Measurements from ENCODE around the gene ELOVL7. TPM values are rescaled to one million over a fixed set of nuclear protein-coding genes. Genes with fewer than 3 reads are reported as not detected.
"Not testable (repeated sequence)": the region's sequence is repeated elsewhere in the genome, so short reads cannot be mapped to it uniquely, and the experiment has no call there.

ELOVL7 gene
- total and polyA plus RNA-seq, 7 experiments from 2014 or later: 0.29 to 2.2 (median 0.48) TPM; not detected in 4

DNA sequence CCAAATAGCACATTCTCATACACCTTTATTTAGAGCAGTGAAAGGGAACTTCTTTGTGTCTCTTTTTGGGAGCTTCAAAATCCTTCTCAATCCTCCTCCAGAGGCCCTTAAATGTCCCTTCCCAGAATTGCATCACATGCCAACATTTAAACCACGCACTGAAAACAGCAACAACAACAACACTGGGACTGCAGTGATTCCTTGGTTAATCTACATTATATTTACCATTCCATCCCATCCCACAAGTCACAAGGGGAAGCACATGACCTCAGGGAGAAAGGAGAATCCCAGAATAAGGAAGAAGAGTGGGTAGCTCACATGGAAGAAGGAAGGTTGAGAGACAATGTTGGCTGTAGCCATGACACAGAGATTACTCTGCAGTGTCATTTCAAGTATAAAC, 41.1 kb downstream of the ELOVL7 start:
- Mint-ChIP-seq H3K4me1 (no peaks in the 10 kb centered on the region), H3K9me3 (peaks cover 0 to 8% (median 2%) of the 10 kb centered on the region in 11 donors), H3K36me3 (no peaks in the 10 kb centered on the region), H3K27me3 (peaks cover 0 to 8% (median 6%) of the 10 kb centered on the region in 5 donors), H3K4me3 (no peak overlapping the region), H3K27ac (no peak overlapping the region)
- Histone ChIP-seq H3K27me3 (ENCODE audit: control insufficient read depth in 2 of 2, insufficient read depth in 2 of 2, low read length in 2 of 2) (no peaks in the 10 kb centered on the region), H3K4me3 (ENCODE audit: low read length) (no peak overlapping the region), H3K27ac (ENCODE audit: low read depth, low read length) (no peak overlapping the region), H3K4me1 (ENCODE audit: control insufficient read depth in 2 of 2, insufficient read depth in 2 of 2, low read length in 2 of 2) (no peaks in the 10 kb centered on the region), H3K36me3 (ENCODE audit: control insufficient read depth in 2 of 3, insufficient read depth in 3 of 3, low read length in 3 of 3) (no peaks in the 10 kb centered on the region), H3K9me3 (ENCODE audit: control insufficient read depth in 2 of 3, low read length in 3 of 3) (no peaks in the 10 kb centered on the region)
- DNase-seq: no peak
- ChIA-PET POLR2A (no interaction called here), CTCF (no interaction called here)
- ATAC-seq: no peak
- intact Hi-C loops (cut with micrococcal nuclease): no loop called here

DNA sequence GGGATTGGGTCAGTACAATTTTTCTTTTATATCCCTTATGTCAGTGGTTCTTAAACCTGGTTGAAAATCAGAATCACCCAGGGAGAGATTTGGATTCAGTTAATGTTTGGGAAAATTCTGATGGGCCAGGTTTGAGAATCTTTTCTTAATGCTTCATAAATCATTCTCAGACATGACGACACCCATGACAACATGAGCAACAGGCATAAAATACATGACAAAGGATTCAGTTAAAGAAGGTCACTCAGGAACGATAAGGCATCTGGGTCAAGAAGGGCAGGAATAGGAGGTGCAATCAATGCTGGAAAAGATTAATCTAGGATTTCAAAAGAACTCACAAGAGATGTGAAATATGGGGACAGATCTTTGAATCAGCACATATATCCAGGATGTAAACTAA, 41.8 kb downstream of the ELOVL7 start:
- peaks cover 0 to 8% (median 2%) of the 10 kb centered on the region in 11 donors for H3K9me3 Mint-ChIP-seq
- intact Hi-C loops (cut with micrococcal nuclease): no loop called here

GRCh38 chr5:60797482-60798153, 46.5 kb downstream of the ELOVL7 start:
- Mint-ChIP-seq H3K27ac (no peak overlapping the region), H3K36me3 (no peaks in the 10 kb centered on the region), H3K9me3 (peaks cover 0 to 5% (median 0%) of the 10 kb centered on the region in 11 donors), H3K4me1 (no peaks in the 10 kb centered on the region), H3K27me3 (peaks cover 0 to 11% (median 7%) of the 10 kb centered on the region in 5 donors), H3K4me3 (no peak overlapping the region)
- intact Hi-C loops (cut with micrococcal nuclease): no loop called here
- H3K9me3 ChIP-seq (ENCODE audit: control insufficient read depth in 2 of 3, low read length in 3 of 3): no peaks in the 10 kb centered on the region
- no peaks in the 10 kb centered on the region for H3K4me1 ChIP-seq (ENCODE audit: control insufficient read depth in 2 of 2, insufficient read depth in 2 of 2, low read length in 2 of 2)
- H3K4me3 ChIP-seq (ENCODE audit: low read length): no peak overlapping the region
- ChIA-PET POLR2A (no interaction called here), CTCF (no interaction called here)
- no peak for DNase-seq
- ATAC-seq: no peak
- H3K36me3 ChIP-seq (ENCODE audit: control insufficient read depth in 2 of 3, insufficient read depth in 3 of 3, low read length in 3 of 3): no peaks in the 10 kb centered on the region
- H3K27me3 ChIP-seq (ENCODE audit: control insufficient read depth in 2 of 2, insufficient read depth in 2 of 2, low read length in 2 of 2): no peaks in the 10 kb centered on the region
- H3K27ac ChIP-seq (ENCODE audit: low read depth, low read length): no peak overlapping the region

More for the DNA sequence above, 41.8 kb downstream of the ELOVL7 start:
- POLR2A ChIA-PET: no interaction called here
- H3K27ac ChIP-seq (ENCODE audit: low read depth, low read length): no peak overlapping the region
- H3K27ac Mint-ChIP-seq: no peak overlapping the region
- H3K27me3 ChIP-seq (ENCODE audit: control insufficient read depth in 2 of 2, insufficient read depth in 2 of 2, low read length in 2 of 2): no peaks in the 10 kb centered on the region
- H3K4me3 Mint-ChIP-seq: no peak overlapping the region
- H3K4me3 ChIP-seq (ENCODE audit: low read length): no peak overlapping the region
- DNase-seq (no peak), ATAC-seq (no peak)
- no peaks in the 10 kb centered on the region for H3K36me3 ChIP-seq (ENCODE audit: control insufficient read depth in 2 of 3, insufficient read depth in 3 of 3, low read length in 3 of 3)
- no peaks in the 10 kb centered on the region for H3K9me3 ChIP-seq (ENCODE audit: control insufficient read depth in 2 of 3, low read length in 3 of 3)
- H3K4me1 Mint-ChIP-seq: no peaks in the 10 kb centered on the region
- no peaks in the 10 kb centered on the region for H3K36me3 Mint-ChIP-seq
- H3K4me1 ChIP-seq (ENCODE audit: control insufficient read depth in 2 of 2, insufficient read depth in 2 of 2, low read length in 2 of 2): no peaks in the 10 kb centered on the region
- peaks cover 0 to 12% (median 6%) of the 10 kb centered on the region in 5 donors for H3K27me3 Mint-ChIP-seq
- CTCF ChIA-PET: no interaction called here

DNA sequence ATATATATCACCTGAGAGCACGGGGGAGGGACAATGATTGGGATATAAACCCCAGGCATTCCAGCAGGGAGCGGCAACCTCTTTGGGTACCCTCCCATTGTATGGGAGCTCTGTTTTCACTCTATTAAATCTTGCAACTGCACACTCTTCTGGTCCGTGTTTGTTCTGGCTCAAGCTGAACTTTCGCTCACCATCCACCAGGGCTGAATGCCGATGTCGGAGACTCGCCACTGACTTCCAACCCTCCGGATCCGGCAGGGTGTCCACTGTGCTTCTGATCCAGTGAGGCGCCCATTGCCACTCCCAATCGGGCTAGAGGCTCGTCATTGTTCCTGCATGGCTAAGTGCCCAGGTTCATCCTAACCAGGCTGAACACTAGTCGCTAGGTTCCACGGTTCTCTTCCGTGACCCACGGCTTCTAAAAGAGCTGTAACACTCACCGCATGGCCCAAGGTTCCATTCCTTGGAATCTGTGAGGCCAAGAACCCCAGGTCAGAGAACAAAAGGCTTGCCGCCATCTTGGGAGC, 48.6 kb downstream of the ELOVL7 start:
- H3K27me3 ChIP-seq (ENCODE audit: control insufficient read depth in 2 of 2, insufficient read depth in 2 of 2, low read length in 2 of 2); H3K4me3 ChIP-seq (ENCODE audit: low read length); ATAC-seq; H3K9me3 ChIP-seq (ENCODE audit: control insufficient read depth in 2 of 3, low read length in 3 of 3); CTCF ChIA-PET; H3K36me3 Mint-ChIP-seq; DNase-seq; POLR2A ChIA-PET; H3K36me3 ChIP-seq (ENCODE audit: control insufficient read depth in 2 of 3, insufficient read depth in 3 of 3, low read length in 3 of 3); H3K9me3 Mint-ChIP-seq; H3K27ac Mint-ChIP-seq; H3K4me1 Mint-ChIP-seq; H3K4me1 ChIP-seq (ENCODE audit: control insufficient read depth in 2 of 2, insufficient read depth in 2 of 2, low read length in 2 of 2); H3K4me3 Mint-ChIP-seq; H3K27ac ChIP-seq (ENCODE audit: low read depth, low read length); intact Hi-C loops (cut with micrococcal nuclease): not testable (repeated sequence)
- H3K27me3 Mint-ChIP-seq: peaks cover 0 to 16% (median 10%) of the 10 kb centered on the region in 5 donors

DNA sequence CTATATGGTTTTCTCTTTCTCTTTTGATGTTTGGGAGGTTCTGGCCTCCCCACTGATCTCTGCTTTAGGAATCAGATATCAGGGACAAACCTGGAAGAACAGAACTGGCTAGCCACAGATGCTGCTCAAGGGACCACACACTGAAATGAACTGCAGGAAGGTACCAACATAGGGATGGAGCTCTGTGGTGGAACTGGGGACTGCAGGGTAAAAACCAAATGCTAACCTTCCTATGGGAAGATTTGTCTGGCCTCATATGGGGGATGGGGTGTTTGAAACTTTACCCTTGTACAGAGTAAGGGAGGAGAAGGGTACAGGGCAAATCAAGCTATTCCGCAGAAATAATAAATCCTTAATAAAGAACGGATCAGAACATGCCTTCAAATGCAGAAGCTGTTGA, 49.4 kb downstream of the ELOVL7 start:
- no peaks in the 10 kb centered on the region for H3K36me3 ChIP-seq (ENCODE audit: control insufficient read depth in 2 of 3, insufficient read depth in 3 of 3, low read length in 3 of 3)
- H3K27me3 ChIP-seq (ENCODE audit: control insufficient read depth in 2 of 2, insufficient read depth in 2 of 2, low read length in 2 of 2): no peaks in the 10 kb centered on the region
- H3K9me3 ChIP-seq (ENCODE audit: control insufficient read depth in 2 of 3, low read length in 3 of 3): no peaks in the 10 kb centered on the region
- Mint-ChIP-seq H3K4me3 (no peak overlapping the region), H3K9me3 (peaks cover 0 to 5% (median 0%) of the 10 kb centered on the region in 11 donors), H3K36me3 (no peaks in the 10 kb centered on the region), H3K27me3 (peaks cover 0 to 16% (median 12%) of the 10 kb centered on the region in 5 donors), H3K4me1 (no peaks in the 10 kb centered on the region), H3K27ac (no peak overlapping the region)
- no peak for ATAC-seq
- intact Hi-C loops (cut with micrococcal nuclease): no loop called here
- no peak overlapping the region for H3K27ac ChIP-seq (ENCODE audit: low read depth, low read length)
- ChIA-PET CTCF (no interaction called here), POLR2A (no interaction called here)
- no peak for DNase-seq
- H3K4me1 ChIP-seq (ENCODE audit: control insufficient read depth in 2 of 2, insufficient read depth in 2 of 2, low read length in 2 of 2): no peaks in the 10 kb centered on the region
- no peak overlapping the region for H3K4me3 ChIP-seq (ENCODE audit: low read length)

GRCh38 chr5:60792438-60792837, 51.6 kb downstream of the ELOVL7 start:
- Mint-ChIP-seq H3K9me3 (peaks cover 0 to 9% (median 0%) of the 10 kb centered on the region in 11 donors), H3K4me3 (no peak overlapping the region), H3K4me1 (no peaks in the 10 kb centered on the region), H3K27me3 (peaks cover 4 to 25% (median 13%) of the 10 kb centered on the region in 5 donors), H3K36me3 (no peaks in the 10 kb centered on the region), H3K27ac (no peak overlapping the region)
- ChIA-PET POLR2A (no interaction called here), CTCF (no interaction called here)
- ATAC-seq: no peak
- no peaks in the 10 kb centered on the region for H3K4me1 ChIP-seq (ENCODE audit: control insufficient read depth in 2 of 2, insufficient read depth in 2 of 2, low read length in 2 of 2)
- no peak overlapping the region for H3K27ac ChIP-seq (ENCODE audit: low read depth, low read length)
- H3K36me3 ChIP-seq (ENCODE audit: control insufficient read depth in 2 of 3, insufficient read depth in 3 of 3, low read length in 3 of 3): no peaks in the 10 kb centered on the region
- DNase-seq: no peak
- no peaks in the 10 kb centered on the region for H3K27me3 ChIP-seq (ENCODE audit: control insufficient read depth in 2 of 2, insufficient read depth in 2 of 2, low read length in 2 of 2)
- H3K4me3 ChIP-seq (ENCODE audit: low read length): no peak overlapping the region
- intact Hi-C loops (cut with micrococcal nuclease): no loop called here
- H3K9me3 ChIP-seq (ENCODE audit: control insufficient read depth in 2 of 3, low read length in 3 of 3): no peaks in the 10 kb centered on the region

DNA sequence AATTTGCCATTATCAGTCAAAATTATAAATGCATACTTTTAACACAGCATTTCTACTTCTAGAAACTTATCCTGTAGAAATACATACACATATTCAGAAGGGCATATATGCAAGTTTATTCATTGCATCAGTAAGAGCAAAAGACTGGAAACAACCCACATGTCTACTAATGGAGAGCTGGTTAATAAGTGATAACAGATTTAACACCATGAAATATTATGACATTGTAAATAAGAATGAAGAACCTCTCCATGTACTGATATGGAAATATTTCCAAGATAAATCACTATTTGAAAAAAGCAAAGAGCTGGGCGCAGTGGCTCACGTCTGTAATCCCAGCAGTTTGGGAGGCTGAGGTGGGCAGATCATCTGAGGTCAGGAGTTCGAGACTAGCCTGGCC, 54.5 kb downstream of the ELOVL7 start:
- Histone ChIP-seq H3K27ac (ENCODE audit: low read depth, low read length) (no peak overlapping the region), H3K27me3 (ENCODE audit: control insufficient read depth in 2 of 2, insufficient read depth in 2 of 2, low read length in 2 of 2) (no peaks in the 10 kb centered on the region), H3K4me3 (ENCODE audit: low read length) (no peak overlapping the region), H3K36me3 (ENCODE audit: control insufficient read depth in 2 of 3, insufficient read depth in 3 of 3, low read length in 3 of 3) (no peaks in the 10 kb centered on the region), H3K9me3 (ENCODE audit: control insufficient read depth in 2 of 3, low read length in 3 of 3) (no peaks in the 10 kb centered on the region), H3K4me1 (ENCODE audit: control insufficient read depth in 2 of 2, insufficient read depth in 2 of 2, low read length in 2 of 2) (no peaks in the 10 kb centered on the region)
- Mint-ChIP-seq H3K27ac (no peak overlapping the region), H3K4me3 (no peak overlapping the region), H3K36me3 (no peaks in the 10 kb centered on the region), H3K9me3 (peaks cover 0 to 4% (median 0%) of the 10 kb centered on the region in 11 donors), H3K4me1 (no peaks in the 10 kb centered on the region), H3K27me3 (peaks cover 4 to 28% (median 15%) of the 10 kb centered on the region in 5 donors)
- intact Hi-C loops (cut with micrococcal nuclease): no loop called here
- POLR2A ChIA-PET: no interaction called here
- ATAC-seq (no peak), DNase-seq (no peak)
- CTCF ChIA-PET: no interaction called here

All from naive thymus-derived CD4-positive, alpha-beta T cell (primary cell).